Right atrium auricular region (tissue), 2 donors: Measurements from ENCODE around the gene PADI6. TPM values are rescaled to one million over a fixed set of nuclear protein-coding genes. Genes with fewer than 3 reads are reported as not detected.

Source experiments
- DNase-seq: peaks from one replicate; pipeline ENCODE4 v3.0.0-alpha.2; 2019; ENCODE audit warnings: low spot score
- H3K27ac ChIP-seq, 2 donors: fragments of 200-600 bp; sonication (generic); 1 replicate in 1 of 2; 2 replicates in 1 of 2; pipeline ENCODE4 v1.5.1; 2016 to 2019
- H3K27me3 ChIP-seq, 2 donors: fragments of 200-600 bp; sonication (generic); one replicate each; pipeline versions ENCODE4 v1.5.1 to v1.6.0; 2017 to 2019
- H3K36me3 ChIP-seq: fragments of 200-600 bp; sonication (generic); one replicate; pipeline ENCODE4 v1.5.1; 2016
- H3K4me1 ChIP-seq, 2 donors: fragments of 200-600 bp; sonication (generic); one replicate each; pipeline versions ENCODE4 v1.5.1 to v1.6.0; 2017 to 2019
- H3K4me3 ChIP-seq, 2 donors: fragments of 200-600 bp; sonication (generic); 1 replicate in 1 of 2; 2 replicates in 1 of 2; pipeline ENCODE4 v1.5.1; 2017 to 2019; ENCODE audit warnings: mild to moderate bottlenecking in 1 of 2, moderate library complexity in 1 of 2
- H3K9me3 ChIP-seq, 2 donors: fragments of 200-600 bp; sonication (generic); one replicate each; pipeline ENCODE4 v1.5.1; 2019
- CTCF ChIP-seq, 2 donors: fragments of 200-600 bp; sonication (generic); IDR thresholded peaks; one replicate each; pipeline ENCODE4 v1.5.1; 2019; ENCODE audit warnings: antibody characterized with exemption in 2 of 2
- total RNA-seq, 2 donors: library from RNA; depleted of rRNA; stranded (reverse); fragments of >200 nt; gene quantifications; one replicate each; pipeline ENCODE4 v1.1.0, GENCODE V29; 2016

Gene PADI6
- total RNA-seq, 2 donors from 2014 or later = not detected

- H3K27ac ChIP-seq = no peak overlapping the region
- no peaks in the 10 kb centered on the region for H3K9me3 ChIP-seq
- H3K36me3 ChIP-seq = no peaks in the 10 kb centered on the region
- H3K4me1 ChIP-seq = no peaks in the 10 kb centered on the region
- H3K27me3 ChIP-seq = no peaks in the 10 kb centered on the region
- TF ChIP-seq CTCF (IDR thresholded peaks at IDR 0.05) = no peak
- DNase-seq = no peak
- no peak overlapping the region for H3K4me3 ChIP-seq
These were observed 13.0 kb upstream of the PADI6 start for GRCh38 chr1:17359031-17359430.

GRCh38 chr1:17359808-17360207 lies 12.2 kb upstream of the PADI6 start:
- no peak for DNase-seq
- Histone ChIP-seq H3K9me3 (peaks cover 0 to 3% of the 10 kb centered on the region in 2 donors), H3K27ac (no peak overlapping the region), H3K4me3 (no peak overlapping the region), H3K4me1 (no peaks in the 10 kb centered on the region), H3K27me3 (no peaks in the 10 kb centered on the region), H3K36me3 (no peaks in the 10 kb centered on the region)
- no peak for TF ChIP-seq CTCF (IDR thresholded peaks at IDR 0.05)

GRCh38 chr1:17360272-17360956 lies 11.6 kb upstream of the PADI6 start:
- no peak for DNase-seq
- Histone ChIP-seq H3K4me3 (no peak overlapping the region), H3K36me3 (no peaks in the 10 kb centered on the region), H3K9me3 (peaks cover 0 to 3% of the 10 kb centered on the region in 2 donors), H3K27ac (no peak overlapping the region), H3K27me3 (no peaks in the 10 kb centered on the region), H3K4me1 (no peaks in the 10 kb centered on the region)
- TF ChIP-seq CTCF (IDR thresholded peaks at IDR 0.05) = no peak

- no peak for TF ChIP-seq CTCF (IDR thresholded peaks at IDR 0.05)
- Histone ChIP-seq H3K36me3 (no peaks in the 10 kb centered on the region), H3K27ac (no peak overlapping the region), H3K9me3 (peaks cover 0 to 3% of the 10 kb centered on the region in 2 donors), H3K27me3 (no peaks in the 10 kb centered on the region), H3K4me3 (no peak overlapping the region), H3K4me1 (no peaks in the 10 kb centered on the region)
- no peak for DNase-seq
These were observed 10.3 kb upstream of the PADI6 start for GRCh38 chr1:17361687-17362086.

- no peaks in the 10 kb centered on the region for H3K27me3 ChIP-seq
These were observed 8.6 kb upstream of the PADI6 start for GRCh38 chr1:17363351-17363750.

More at GRCh38 chr1:17363351-17363750, 8.6 kb upstream of the PADI6 start:
- H3K36me3 ChIP-seq = no peaks in the 10 kb centered on the region
- H3K27ac ChIP-seq = no peak overlapping the region
- H3K9me3 ChIP-seq = peaks cover 0 to 3% of the 10 kb centered on the region in 2 donors
- no peaks in the 10 kb centered on the region for H3K4me1 ChIP-seq
- no peak for DNase-seq
- no peak overlapping the region for H3K4me3 ChIP-seq
- no peak for TF ChIP-seq CTCF (IDR thresholded peaks at IDR 0.05)
